ENCODE data around the gene GALT. TPM values are rescaled to one million over a fixed set of nuclear protein-coding genes. Genes with fewer than 3 reads are reported as not detected.

The GALT gene
- total and polyA plus RNA-seq, 2 of the 13 experiments (the other 11 are each of a cell fraction or from before 2014, with no cell fraction given) = 40.4 to 46.3 TPM

- peak; percentile 66; the same call in 1 of the 2 replicates for TF ChIP-seq GMEB1 (CRISPR knock-in tag; IDR thresholded peaks at IDR 0.05; ENCODE audit: borderline replicate concordance)
- peak; percentile 54; the same call in 1 of the 2 replicates for TF ChIP-seq HOXA3 (CRISPR knock-in tag; IDR thresholded peaks at IDR 0.05)
- TF ChIP-seq FOXO1 (CRISPR knock-in tag; IDR thresholded peaks at IDR 0.05) = no peak
- TF ChIP-seq ATF5 (CRISPR knock-in tag; IDR thresholded peaks at IDR 0.05; ENCODE audit: low read depth) = no peak
- TF ChIP-seq EZH2 (conservative IDR thresholded peaks at IDR 0.05; ENCODE audit: low read depth, low read length) = no peak
- TF ChIP-seq ZBTB40 (IDR thresholded peaks at IDR 0.05) = no peak
- peak; percentile 69; the same call in 1 of the 2 replicates for TF ChIP-seq ZBTB40 (CRISPR knock-in tag; IDR thresholded peaks at IDR 0.05)
- no peak; the same call in 1 of the 2 replicates for TF ChIP-seq ARHGAP35 (CRISPR knock-in tag; IDR thresholded peaks at IDR 0.05; ENCODE audit: borderline replicate concordance)
- TF ChIP-seq ZNF256 (CRISPR knock-in tag; conservative IDR thresholded peaks at IDR 0.05) = no peak
- peak; percentile 51; the same call in 1 of the 2 replicates for TF ChIP-seq ZFP90 (CRISPR knock-in tag; IDR thresholded peaks at IDR 0.05; ENCODE audit: borderline replicate concordance)
- TF ChIP-seq CREB1 (IDR thresholded peaks at IDR 0.05) = 0 out of 2 replicates have a peak, but pooled peaks have one; percentile 16
- TF ChIP-seq CREB1 (CRISPR knock-in tag; IDR thresholded peaks at IDR 0.05) = no peak
- TF ChIP-seq ZNF17 (CRISPR knock-in tag; IDR thresholded peaks at IDR 0.05) = no peak
- no peak for TF ChIP-seq ZNF615 (CRISPR knock-in tag; IDR thresholded peaks at IDR 0.05; ENCODE audit: borderline replicate concordance)
- peak; percentile 15 for TF ChIP-seq FOSL2 (CRISPR knock-in tag; IDR thresholded peaks at IDR 0.05)
- TF ChIP-seq RFX1 (IDR thresholded peaks at IDR 0.05) = no peak
- TF ChIP-seq E2F5 (CRISPR knock-in tag; conservative IDR thresholded peaks at IDR 0.05) = 0 out of 2 replicates have a peak, but pooled peaks have one; percentile 9
- TF ChIP-seq PAF1 (CRISPR knock-in tag; IDR thresholded peaks at IDR 0.05) = no peak
Measured at GRCh38 chr9:34637356-34638137, 8.9 kb upstream of the GALT start, which contains the start of gene SIGMAR1 (continued).

Data from HepG2 (cell line).